Osteocyte (in vitro differentiated cells): ENCODE data around the gene PITRM1. TPM values are rescaled to one million over a fixed set of nuclear protein-coding genes. Genes with fewer than 3 reads are reported as not detected.
"Not testable (repeated sequence)": the region's sequence is repeated elsewhere in the genome, so short reads cannot be mapped to it uniquely, and the experiment has no call there.

Experiments
- DNase-seq: peaks from one replicate; pipeline ENCODE4 v3.0.0; 2021; ENCODE audit warnings: mixed read lengths; ENCODE audit not compliant: unreplicated experiment; ENCODE audit errors: extremely low spot score
- H3K27ac Mint-ChIP-seq: one replicate; pipeline ENCODE4 v1.8.0; 2021; ENCODE audit warnings: mild to moderate bottlenecking, mixed read lengths; ENCODE audit not compliant: unreplicated experiment
- H3K27me3 Mint-ChIP-seq: one replicate; pipeline ENCODE4 v1.8.0; 2021; ENCODE audit warnings: mixed read lengths; ENCODE audit not compliant: unreplicated experiment
- H3K36me3 Mint-ChIP-seq: one replicate; pipeline ENCODE4 v1.8.0; 2021; ENCODE audit warnings: mixed read lengths; ENCODE audit not compliant: unreplicated experiment
- H3K4me1 Mint-ChIP-seq: one replicate; pipeline ENCODE4 v1.8.0; 2021; ENCODE audit warnings: mixed read lengths; ENCODE audit not compliant: unreplicated experiment
- H3K4me3 Mint-ChIP-seq: one replicate; pipeline ENCODE4 v1.8.0; 2021; ENCODE audit warnings: mild to moderate bottlenecking, moderate library complexity, mixed read lengths; ENCODE audit not compliant: unreplicated experiment
- H3K9me3 Mint-ChIP-seq: one replicate; pipeline ENCODE4 v1.8.0; 2021; ENCODE audit warnings: mixed read lengths; ENCODE audit not compliant: unreplicated experiment
- CTCF ChIP-seq: fragments of 200-600 bp; sonication (generic); IDR thresholded peaks from 2 replicates; pipeline ENCODE4 v1.5.0; 2021; ENCODE audit warnings: antibody characterized with exemption, mild to moderate bottlenecking, moderate library complexity
- total RNA-seq: library from RNA; stranded (reverse); gene quantifications from 2 replicates; pipeline ENCODE4 v1.2.1, GENCODE V29; 2021

The PITRM1 gene
- total RNA-seq, 1 donor from 2014 or later, result 76.5 TPM

GRCh38 chr10:3172081-3172445 is 519 bp downstream of the PITRM1 start:
- H3K27ac Mint-ChIP-seq, result peak overlapping the region; percentile 94

GRCh38 chr10:3171488-3171887 is 1.1 kb downstream of the PITRM1 start:
- H3K4me3 Mint-ChIP-seq, result peak overlapping the region; percentile 85
- peak; percentile 56 for DNase-seq
- not testable (repeated sequence) for H3K27me3 Mint-ChIP-seq, H3K9me3 Mint-ChIP-seq
- peaks cover 19% of the 10 kb centered on the region for H3K4me1 Mint-ChIP-seq
- H3K27ac Mint-ChIP-seq, result peak overlapping the region; percentile 94
- peaks cover 20% of the 10 kb centered on the region for H3K36me3 Mint-ChIP-seq

More at GRCh38 chr10:3172081-3172445, 519 bp downstream of the PITRM1 start:
- Mint-ChIP-seq H3K9me3 (no peaks in the 10 kb centered on the region), H3K36me3 (peaks cover 14% of the 10 kb centered on the region), H3K27me3 (peaks cover 10% of the 10 kb centered on the region), H3K4me3 (peak overlapping the region; percentile 85), H3K4me1 (peaks cover 19% of the 10 kb centered on the region)
- DNase-seq, result no peak
- TF ChIP-seq CTCF, result no peak

GRCh38 chr10:3169673-3170072 is 2.9 kb downstream of the PITRM1 start:
- Mint-ChIP-seq H3K27me3 (no peaks in the 10 kb centered on the region), H3K27ac (no peak overlapping the region), H3K4me1 (peaks cover 19% of the 10 kb centered on the region), H3K4me3 (no peak overlapping the region), H3K36me3 (peaks cover 37% of the 10 kb centered on the region), H3K9me3 (no peaks in the 10 kb centered on the region)
- TF ChIP-seq CTCF, result no peak
- peak; percentile 62 for DNase-seq

DNA sequence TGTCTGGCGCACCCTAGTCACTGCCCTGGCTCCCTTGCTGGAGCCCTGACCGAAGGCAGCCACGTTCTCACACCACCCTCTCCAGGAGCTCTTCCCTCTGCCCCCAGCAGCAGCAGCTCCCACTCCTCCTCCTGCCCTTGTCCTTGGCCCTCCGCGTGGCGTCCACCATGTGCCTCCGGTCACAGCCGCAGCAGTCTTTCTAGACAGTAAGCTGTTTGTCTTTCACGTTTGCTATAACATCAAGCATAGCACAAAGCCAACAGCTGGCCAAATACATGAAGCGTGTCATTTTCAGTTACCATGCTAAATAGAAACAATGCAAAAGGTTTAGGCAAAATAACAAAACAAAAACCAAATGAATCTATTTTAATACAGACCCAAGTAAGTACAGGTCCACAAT is 3.3 kb downstream of the PITRM1 start:
- no peak for TF ChIP-seq CTCF
- H3K36me3 Mint-ChIP-seq, result peaks cover 37% of the 10 kb centered on the region
- peak; percentile 53 for DNase-seq

GRCh38 chr10:3167611-3168330 is 4.8 kb downstream of the PITRM1 start:
- no peak for TF ChIP-seq CTCF
- no peak overlapping the region for H3K4me3 Mint-ChIP-seq
- peak; percentile 65 for DNase-seq
- no peaks in the 10 kb centered on the region for H3K9me3 Mint-ChIP-seq
- H3K36me3 Mint-ChIP-seq, result peaks cover 45% of the 10 kb centered on the region
- H3K4me1 Mint-ChIP-seq, result peaks cover 17% of the 10 kb centered on the region
- H3K27ac Mint-ChIP-seq, result no peak overlapping the region
- H3K27me3 Mint-ChIP-seq, result no peaks in the 10 kb centered on the region

More for the DNA sequence above, 3.3 kb downstream of the PITRM1 start:
- no peak overlapping the region for H3K4me3 Mint-ChIP-seq
- H3K9me3 Mint-ChIP-seq, result no peaks in the 10 kb centered on the region
- H3K27ac Mint-ChIP-seq, result no peak overlapping the region
- H3K27me3 Mint-ChIP-seq, result no peaks in the 10 kb centered on the region
- H3K4me1 Mint-ChIP-seq, result peaks cover 19% of the 10 kb centered on the region
